Stimulated activated CD4-positive, alpha-beta T cell treated with anti-CD3 and anti-CD28 coated beads, Interleukin-4, amount 100 ng/mL, for 4 hours (primary cell): ENCODE data around the gene SAMD8.

Source experiments
- DNase-seq, 2 experiments: peaks; one replicate each; pipeline ENCODE4 v3.0.0-alpha.2; 2020

SAMD8 gene

DNA sequence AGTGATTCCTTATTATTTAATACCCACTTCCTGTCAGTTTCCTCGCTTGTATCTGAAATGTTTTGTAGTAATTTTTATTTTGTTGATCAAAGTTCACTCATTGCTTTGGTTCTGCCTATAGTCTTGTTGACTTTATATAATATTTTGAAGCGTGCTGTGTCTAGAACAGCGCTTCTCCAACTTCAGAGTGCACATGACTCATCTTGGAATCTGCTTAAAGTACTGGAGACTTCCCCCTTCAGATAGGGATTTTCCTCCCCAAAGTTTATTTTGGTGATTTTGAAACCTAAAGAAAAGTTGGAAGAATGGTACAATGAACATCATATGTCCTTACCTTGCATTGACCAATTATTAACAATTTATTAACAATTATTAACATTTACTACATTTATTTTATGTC, 118.5 kb downstream of the SAMD8 start:
- DNase-seq: no peak

- peak; percentile 89 to 91 for DNase-seq
Observed at GRCh38 chr10:75230600-75231038, 119.2 kb downstream of the SAMD8 start.
